NCI-H2171 treated with DMSO at 0.1 percent for 48 hours (cell line): ENCODE measurements around the gene CARD11.
"Not testable (repeated sequence)": the region's sequence is repeated elsewhere in the genome, so short reads cannot be mapped to it uniquely, and the experiment has no call there.

Source experiments
- DNase-seq: peaks from one replicate; lab custom pipeline; 2025; lab: John Stamatoyannopoulos, UW

Gene CARD11

DNA sequence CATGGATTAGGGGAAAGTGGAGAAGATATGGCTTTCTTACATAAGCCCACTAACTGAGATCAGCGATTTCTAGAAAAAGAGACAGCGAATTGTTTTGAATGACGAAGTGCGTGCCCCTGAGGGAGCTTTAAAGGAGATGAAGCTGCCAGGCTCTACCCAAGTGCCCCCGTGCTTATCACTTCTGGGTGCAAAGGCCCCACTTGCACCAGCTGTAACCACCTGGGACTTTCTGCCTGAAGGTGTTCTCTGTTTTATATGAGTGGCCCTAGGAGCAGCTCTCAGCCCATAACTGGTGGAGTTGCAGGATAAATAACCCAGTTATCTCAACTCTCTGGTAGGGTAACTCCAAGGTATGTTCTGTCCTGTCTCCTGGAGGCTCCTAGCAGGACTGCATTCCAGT, 20.4 kb upstream of the CARD11 start:
- DNase-seq, result no peak

DNA sequence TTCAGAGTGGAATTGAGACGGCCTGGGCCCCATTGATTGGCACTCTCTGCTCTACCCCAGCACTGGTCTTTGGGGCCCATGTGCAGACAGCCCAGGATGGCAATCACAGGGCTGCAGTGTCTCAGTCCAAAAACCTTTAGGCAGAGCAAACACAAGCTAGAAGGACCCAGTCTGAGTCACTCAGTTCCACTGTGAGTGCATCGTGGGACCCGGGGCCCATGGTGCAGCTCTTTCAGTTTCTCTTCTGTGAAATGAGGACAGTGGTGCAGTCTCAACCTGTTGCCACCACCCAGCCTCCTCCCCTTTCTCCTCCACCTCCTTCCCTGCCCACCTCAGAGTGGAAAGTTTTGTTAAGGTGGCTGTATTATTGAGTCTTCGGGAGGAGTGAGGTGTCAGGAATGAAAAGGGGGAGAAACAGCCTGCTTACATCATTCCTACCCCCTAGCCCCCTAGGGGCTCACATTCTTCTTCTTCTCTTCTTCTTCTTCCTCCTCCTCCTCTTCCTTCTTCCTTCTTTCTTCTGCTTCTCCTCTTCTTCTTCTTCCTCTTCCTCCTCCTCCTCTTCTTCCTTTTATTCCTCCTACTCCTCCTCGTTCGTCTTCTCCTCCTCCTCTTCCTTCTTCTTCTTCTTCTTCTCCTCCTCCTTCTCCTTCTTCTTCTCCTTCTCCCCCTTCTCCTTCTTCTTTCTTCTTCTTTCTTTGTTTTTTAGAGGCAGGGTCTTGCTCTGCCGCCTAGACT, 19.5 kb upstream of the CARD11 start:
- no peak for DNase-seq

DNA sequence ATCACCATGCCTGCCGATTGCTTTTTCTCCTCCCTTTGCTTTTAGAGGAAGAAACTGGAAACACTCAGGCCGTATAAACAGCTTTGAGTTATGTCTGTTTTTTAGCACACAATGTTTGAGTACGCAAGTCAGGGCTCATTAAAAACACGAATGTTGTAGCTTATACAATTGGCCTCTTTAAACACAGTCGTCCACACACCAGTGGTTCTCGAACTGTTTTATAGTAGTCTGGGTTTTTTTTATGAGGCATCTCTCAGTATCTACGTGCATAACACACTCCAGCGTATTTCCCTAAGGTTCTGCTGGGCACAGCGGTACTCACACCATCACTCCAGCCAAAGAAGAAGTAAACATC, 13.4 kb upstream of the CARD11 start:
- DNase-seq, result no peak

DNA sequence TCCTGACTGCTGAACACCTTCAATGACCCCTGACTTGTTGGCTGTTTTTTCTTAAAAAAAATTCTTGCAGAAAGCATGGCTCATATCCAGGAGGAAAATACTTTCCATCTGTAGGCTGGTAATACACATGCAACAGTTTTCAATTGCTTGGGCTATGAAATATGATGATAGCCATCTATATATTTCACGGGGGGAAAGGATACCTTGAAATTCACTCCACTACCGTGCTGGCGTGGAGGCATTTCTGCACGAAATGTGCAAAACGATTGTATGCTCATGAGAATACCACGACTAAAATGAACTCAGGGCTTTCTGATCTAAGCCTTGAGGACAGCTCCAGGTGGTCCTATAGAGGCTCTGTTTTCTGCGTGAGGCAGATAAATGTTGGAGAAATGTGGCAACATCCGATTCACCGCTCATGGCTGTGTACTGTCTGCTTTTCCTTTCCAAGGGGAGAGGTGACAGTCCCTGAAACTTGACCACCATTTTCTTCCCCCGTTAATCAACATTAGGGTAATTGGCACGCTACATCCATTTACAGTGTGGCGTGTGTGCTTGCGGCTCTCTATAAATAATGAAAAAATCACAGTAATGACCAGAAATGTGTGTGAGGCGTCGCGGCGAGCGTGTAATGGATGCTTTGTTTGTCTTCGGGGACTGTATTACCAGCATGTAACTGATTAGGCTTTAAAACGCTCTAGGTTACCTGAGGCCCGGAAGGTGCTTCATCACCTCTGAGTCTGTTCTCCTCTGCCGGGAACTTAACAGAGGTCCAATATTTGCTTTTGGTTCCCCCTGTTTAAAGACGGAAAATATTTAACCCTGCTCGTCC, 12.8 kb upstream of the CARD11 start:
- no peak for DNase-seq

DNA sequence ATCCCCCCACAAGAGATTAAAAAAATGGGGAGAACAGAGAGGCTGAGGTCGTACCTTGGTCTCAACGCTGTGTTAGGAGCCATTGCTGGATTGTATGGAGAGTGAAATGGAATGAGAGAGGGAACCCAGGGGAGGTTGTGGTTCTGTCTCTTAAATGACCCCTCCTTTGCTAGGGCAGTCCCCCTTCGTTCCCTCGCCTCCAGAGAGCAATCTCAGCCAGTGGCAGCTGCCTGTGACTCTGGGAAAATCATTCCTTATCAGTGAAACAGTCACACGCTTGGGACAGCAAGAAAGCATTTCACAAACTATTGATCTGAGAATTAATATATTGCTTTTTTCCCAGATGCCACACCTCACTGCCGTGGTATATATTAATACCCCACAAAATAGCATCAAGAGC, 12.0 kb upstream of the CARD11 start:
- no peak for DNase-seq

DNA sequence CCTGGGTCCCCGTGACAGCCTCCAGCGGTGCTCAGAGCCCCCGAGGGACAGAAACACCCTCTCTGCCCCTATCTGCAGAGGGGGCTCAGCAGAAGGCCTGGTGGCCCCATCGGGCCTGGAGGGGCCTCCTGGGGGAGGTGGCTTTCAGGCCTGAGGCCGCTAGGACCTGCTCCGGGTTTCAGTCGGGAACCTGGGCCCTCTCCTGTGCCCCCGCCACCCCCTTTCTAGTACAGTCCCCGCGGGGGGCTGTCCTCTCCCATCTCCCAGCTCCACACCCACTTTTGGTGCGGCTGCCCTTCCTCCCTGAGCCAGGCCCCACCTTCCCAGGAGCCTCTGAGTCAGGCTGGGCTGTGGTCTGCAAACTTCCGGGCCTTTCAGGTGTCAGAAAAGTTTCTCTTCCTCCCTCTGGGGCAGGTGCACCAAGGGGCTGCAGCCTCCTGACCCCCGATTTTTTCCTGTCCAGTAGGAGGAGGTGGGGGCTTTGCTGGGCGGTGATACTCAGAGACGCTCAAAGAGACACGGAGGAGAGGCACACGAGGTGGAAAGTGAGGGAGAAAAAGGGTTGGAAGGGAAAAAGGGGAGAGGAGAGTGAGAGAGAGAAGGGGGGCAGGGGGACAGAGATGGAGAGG, 692 bp downstream of the CARD11 start:
- no peak for DNase-seq

DNA sequence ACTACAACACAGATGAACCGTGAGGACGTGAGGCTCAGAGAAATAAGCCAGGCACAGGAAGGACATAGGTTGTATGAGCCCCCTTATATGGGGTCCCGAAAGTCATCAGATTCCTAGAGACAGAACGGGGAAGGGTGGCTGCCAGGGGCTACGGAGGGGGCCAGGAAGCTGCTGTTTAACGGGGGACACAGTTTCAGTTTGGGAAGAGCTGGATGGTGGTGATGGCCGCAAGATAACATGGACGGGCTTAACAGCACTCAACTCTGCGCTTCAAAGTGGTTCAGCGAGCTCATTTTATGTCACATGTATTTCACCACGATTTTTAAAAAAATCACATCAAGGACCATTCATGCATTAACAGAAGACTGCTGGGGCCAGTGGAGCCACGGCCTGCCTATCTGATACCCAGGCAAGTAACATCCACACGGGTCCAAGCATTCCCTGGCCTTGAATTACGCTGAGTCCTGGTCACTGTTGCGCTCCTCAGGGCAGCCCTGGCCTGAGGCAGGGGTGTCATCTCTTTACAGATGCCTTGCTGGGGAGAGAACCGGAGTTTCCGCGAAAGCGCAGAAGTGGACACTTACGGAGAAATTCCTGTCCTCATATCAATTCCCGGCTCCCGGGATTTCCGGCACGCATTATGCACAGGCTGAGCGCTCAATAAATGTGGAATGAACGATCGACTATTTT, 1.5 kb downstream of the CARD11 start:
- no peak for DNase-seq

DNA sequence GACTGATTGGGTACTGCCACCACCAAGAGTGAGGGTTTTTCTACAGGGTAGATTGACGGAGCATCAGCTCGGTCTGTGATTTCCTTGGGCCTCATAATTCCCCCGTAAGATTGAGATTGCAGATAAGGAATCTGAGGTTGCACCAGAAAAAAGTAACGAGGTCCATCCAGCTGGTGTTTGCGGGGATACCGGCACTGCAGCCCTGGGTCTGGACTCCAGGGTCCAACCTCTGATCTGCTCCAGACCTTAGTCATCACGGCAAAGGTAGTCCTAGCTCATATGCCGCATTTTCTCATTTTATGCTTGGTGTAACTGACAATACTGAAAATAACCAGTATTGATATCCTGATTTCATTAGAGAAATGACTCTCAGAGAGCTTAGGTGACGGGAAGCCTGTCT, 3.9 kb downstream of the CARD11 start:
- DNase-seq, result no peak

DNA sequence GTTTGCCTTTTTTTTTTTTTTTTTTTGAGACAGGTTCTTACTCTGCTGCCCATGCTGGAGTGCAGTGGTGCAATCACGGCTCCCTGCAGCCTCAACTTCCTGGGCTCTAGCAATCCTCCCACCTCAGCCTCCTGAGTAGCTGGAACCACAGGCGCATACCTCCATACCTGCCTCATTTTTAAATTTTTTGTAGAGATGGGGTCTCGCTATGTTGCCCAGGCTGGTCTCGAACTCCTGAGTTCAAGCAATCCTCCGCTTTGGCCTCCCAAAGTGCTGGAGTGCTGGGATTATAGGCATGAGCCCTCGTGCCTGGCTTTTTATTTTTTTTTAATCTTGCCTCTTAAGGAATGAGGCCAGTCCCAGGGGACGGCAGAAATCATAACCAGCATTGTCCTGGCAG, 5.7 kb downstream of the CARD11 start:
- DNase-seq, result not testable (repeated sequence)

DNA sequence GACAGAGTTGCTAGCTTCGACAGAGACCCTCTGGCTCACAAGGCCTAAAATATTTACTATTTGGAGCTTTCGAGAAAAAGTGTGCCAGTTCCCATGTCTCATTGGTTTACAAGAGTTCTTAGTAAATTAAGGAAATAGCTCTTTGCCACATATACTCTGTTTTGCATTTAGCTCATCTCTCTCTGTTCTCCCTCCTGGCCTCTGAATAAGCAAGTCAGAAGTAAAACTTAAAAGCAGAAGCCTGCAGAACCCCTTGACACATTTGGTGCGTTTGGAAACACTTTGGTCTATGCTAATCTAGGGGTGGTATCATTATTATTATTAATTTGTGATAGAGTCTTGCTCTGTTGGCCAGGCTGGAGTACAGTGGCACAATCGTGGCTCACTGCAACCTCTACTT, 6.4 kb downstream of the CARD11 start:
- DNase-seq, result no peak

DNA sequence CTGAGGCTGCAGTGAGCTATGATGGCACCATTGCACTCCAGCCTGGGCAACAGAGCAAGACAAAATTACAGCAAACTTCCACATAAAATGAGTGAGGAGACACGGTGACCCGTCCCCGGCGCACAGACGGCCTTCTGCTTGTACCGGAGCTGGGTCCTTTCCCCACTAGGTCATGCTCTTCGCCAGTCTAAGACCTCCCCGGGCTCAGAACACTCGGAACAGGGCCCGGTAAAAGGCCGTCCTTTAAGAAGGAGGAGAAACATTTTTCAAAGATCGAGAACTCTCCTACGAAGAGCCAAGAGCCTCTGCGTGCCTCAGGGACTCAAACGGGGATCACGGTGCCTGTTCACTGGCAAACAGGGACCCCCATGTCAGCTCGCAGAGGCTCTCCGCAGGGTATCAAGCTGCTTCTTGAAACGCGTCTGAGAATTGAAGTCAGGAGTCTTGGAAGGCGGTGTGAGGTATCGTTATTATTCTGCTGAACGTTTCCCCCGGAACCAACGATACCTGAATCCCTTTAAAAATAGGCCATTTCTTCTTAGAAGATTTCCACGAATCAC, 9.0 kb downstream of the CARD11 start:
- no peak for DNase-seq

DNA sequence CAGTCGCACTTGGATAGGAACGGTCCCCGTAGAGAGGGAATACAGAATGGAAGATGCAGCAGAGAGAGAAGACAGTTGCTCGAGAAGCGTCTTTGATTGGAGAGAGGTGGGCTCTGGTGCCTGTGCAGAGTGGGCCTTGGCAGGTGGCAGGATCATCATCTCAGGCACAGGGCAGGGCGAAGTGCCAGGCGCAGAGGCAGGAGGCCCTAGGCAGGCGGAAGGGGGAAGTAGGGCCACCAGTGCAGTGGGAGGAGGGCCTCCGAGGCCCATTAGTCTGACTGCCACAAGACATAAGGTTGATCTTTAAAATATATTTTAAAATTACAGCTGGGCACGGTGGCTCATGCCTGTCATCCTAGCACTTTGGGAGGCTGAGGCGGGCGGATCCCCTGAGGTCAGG, 10.1 kb downstream of the CARD11 start:
- peak; percentile 81 for DNase-seq

DNA sequence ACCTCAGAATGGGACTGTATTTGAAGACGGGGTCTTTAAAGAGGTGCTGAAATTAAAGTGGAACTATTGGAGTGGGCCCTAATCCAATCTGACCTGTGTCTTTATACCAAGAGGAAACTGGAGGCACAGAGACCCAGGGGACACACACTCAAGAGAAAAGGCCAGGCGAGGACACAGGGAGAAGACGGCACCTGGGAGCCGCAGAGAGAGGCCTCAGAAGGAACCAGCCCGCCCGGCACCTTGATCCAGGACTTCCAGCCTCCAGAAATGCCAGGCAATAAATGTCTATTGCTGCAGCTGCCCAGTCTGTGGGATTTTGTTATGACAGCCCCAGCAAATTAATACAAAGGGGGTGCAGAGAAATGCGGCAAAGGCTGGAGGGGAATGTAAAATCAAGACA, 10.5 kb downstream of the CARD11 start:
- peak; percentile 70 for DNase-seq

DNA sequence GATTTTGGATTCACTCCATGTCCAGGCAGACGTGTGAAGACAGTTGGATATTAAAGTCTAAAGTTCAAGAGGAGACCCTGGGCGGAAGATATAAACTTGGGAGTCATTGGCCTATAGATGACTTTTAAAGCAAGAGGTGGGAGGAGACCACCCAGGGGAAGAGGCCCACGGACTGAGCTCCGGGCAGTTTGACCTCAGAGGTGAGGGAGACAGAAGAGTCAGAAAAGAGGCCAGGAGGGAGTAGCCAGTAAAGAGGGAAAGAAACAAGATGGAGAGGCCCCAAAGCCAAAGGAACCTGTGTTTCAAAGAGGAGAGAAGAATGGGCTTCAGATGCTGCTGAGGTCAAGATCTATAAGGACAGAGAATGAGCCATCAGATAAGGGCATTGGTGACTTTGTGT, 11.4 kb downstream of the CARD11 start:
- no peak for DNase-seq

DNA sequence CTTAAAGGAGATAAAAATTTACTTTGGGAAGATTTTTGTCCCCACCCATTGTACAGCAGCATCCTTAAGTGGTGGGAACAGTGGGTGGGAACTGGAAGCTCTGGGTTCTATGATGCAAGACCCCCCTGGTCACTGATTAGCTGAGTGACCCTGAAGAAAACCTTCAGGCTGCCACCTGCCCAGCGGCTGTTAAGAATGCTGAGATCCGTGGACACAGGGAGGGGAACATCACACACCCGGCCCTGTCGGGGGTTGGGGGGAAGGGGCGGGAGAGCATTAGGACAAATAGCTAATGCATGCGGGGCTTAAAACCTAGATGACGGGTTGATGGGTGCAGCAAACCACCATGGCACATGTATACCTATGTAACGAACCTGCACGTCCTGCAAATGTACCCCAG, 14.5 kb downstream of the CARD11 start:
- no peak for DNase-seq

DNA sequence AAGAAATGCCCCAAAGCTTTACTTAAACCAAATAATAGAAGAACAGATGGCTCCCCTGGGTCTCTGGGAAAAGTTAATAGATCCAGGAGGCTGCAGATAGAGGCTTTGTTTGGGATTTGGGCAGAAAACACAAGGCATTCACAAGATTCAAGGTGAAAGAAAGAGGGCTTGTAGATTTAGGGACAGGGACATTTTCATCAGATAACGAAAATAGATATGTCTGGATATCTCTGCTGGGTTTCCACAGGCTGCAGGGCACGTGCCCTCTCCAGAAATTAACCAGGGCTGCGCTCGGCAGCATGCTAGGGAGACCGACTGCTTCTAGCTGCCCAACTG, 14.9 kb downstream of the CARD11 start:
- peak; percentile 74 for DNase-seq

DNA sequence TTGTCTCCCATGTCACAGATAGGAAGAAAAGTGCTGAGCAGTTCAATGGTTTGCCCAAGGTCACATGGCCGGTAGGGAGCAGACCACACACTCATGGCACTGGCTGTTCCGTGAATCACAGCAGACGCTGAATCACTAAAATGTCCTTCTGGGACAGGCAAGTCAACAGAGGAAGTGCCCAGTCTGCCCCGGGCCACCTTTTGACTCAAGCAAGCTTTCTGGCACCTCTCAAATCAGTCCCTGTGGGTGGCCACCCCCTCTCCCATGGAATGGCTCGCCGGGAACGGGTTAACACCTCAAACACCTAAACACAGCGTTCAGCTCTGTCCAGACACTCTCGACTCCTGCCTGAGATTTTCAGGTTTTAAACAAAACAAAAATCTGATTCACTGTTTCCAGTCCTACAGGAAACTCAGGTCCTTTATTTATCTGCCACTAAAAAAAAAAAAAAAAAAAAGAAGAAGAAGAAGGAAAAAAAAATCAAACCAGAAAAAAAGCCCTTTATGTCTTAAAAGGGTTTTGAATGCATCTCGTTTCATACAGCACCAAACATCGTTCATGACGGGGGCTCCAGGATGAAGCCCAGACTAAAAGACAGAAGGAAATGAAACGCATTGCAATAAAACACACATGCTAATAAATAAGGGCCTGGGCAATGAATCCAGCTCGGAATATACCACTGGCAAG, 15.5 kb downstream of the CARD11 start:
- peak; percentile 48 for DNase-seq

DNA sequence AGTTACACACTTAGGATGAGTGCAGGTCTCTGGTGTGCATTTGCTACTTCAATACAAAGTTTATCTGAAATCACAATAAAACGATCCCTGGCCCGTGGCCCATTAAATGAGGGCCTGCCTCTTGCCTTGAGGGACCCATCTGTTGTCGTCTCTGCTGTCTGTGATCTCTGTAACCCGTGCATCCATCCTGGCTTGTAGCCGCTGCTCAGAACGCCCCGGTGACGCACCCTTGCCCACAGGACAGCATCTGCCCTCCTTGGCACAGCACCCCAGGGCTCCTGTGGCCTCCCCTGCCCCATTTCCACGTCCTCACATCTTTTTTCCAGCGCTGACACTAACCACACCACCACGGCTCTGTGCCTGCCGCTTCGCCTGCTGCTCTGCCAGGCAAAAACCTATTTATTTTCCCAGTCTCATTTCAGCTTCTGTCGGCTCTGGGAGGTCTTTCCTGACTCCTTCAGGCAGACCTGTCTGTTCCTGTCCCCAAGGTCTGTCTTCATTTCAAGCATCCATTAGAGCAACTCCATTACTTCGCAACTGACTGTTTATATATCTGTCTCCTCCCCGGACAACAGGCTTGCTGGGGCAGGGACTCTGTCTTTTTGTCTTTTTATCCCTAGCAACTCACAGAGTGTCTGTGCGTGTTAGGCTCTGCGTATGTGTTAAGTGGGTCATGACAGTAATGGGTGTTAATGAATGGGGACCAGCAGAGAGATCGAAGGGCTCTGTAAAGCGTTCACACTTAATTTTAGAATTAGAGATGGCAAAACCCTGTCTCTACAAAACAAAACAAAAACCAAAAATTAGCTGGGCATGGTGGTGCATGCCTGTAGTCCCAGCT, 16.4 kb downstream of the CARD11 start:
- DNase-seq, result peak; percentile 95

DNA sequence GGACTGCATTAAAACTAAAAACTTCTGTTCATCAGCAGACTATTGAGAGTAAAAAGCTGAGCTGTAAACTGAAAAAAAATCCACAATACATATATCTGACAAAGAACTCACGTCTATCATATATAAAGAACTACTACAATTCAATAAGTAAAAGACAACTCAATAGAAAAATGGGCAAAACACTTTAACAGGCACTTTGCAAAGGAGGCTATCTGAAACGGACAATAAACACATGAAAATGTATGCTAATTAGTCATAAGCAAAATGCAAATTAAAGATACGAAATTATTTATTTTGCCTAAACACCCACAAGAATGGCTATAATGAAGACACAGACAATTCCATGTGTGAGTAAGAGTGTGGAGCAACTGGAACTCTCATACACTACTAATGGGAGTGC, 18.1 kb downstream of the CARD11 start:
- DNase-seq, result no peak

DNA sequence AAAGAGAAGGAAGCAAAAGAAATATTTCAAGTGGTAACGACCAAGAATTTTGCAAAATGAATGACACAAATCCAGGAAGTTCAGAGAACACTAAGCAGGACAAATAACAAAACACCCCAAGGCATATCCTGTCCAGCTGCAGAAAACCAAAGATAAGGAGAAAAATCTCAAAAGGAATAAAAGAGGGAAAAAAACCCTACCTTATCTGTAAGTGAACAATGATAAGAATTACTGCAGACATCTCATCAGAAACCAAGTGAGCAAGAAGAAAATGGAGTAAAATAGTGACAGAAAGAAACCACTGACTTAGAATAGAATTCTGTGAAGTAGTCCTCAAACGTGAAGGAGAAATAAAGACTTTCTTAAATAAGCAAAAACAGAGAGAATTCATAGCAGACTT, 21.8 kb downstream of the CARD11 start:
- no peak for DNase-seq

DNA sequence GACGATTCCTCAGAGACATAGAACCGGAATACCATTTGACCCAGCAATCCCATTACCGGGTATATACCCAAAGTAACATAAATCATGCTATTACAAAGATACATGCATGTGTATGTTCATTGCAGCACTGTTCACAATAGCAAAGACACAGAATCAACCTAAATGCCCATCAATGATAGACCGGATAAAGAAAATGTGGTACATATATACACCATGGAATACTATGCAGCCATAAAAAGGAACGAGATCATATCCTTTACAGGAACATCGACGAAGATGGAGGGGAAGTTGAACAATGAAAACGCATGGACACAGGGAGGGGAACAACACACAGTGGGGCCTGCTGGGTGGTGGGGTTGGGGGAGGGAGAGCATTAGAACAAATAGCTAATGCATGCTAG, 22.4 kb downstream of the CARD11 start:
- not testable (repeated sequence) for DNase-seq
